GM19467 (cell line): ENCODE measurements around the gene KLHL21.

Experiments
- ATAC-seq: cut with Tn5 transposase; IDR thresholded peaks from one replicate; pipeline ENCODE4 v1.9.1; 2021; ENCODE audit warnings: mild to moderate bottlenecking, moderate library complexity; ENCODE audit not compliant: unreplicated experiment

KLHL21 gene

DNA sequence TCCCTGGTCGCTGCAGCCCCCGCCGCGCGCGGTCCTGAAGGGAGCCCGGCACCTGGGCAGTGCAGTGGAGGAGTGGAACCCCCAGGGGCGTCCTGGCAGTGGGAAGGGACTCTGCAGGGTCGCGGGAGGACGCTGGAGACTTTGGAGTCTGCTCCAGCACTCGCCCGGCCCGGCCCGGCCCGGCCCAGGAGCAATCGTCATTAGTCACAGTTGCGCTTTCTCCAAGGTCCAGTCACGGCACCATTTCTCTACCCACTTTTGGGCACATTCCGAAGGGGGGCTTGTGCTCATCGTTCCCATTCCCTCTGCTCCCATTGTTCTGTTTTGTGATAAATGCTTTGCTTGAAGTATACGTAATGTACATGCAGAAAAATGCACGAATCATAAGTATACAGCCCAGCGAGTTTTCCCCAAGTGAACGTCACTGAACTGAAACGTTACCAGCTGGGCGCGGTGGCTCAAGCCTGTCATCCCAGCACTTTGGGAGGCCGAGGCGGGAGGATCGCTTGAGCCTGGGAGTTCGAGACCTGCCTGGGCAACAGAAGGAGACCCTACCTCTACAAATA is 23.0 kb upstream of the KLHL21 start:
- no peak for ATAC-seq

DNA sequence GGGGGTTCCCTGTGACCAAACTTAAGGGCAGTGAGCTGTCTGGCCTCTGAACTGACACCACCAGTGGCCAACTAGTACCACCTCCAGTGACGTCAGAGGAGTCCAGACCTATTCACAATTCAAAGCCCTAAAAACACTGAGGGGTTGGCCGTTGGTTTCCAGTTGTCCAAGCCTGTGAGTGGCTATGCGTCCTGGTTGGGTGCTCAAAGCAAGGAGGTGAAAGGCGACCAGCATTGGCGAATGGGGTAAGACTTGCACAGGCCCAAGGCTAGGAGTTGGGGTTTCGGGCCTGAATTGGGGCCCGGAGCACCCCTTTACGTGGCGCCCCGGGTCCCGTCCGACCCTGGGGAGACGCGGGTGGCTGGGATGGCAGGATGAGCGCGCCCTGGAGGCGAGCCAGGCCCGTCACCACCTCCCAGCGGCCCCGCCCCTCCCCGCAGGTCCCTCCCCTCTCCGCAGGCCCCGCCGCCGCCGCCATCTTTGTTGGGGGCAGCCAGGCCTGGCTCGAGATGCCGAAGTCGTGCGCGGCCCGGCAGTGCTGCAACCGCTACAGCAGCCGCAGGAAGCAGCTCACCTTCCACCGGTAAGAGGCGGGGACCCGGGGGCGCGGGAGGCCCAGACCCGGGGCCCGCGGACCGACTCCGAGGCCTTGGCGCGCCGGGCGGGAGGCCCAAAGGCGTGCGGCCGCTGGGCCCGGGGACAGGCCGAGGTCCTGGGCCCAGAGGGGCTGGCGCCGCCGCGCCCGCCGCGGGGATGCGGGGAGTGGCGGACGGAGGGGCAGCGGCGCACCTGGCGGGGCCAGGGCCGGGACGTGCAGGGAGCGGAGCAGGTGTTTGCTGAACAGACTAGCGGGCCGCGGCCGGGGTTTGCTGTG is 22.3 kb upstream of the KLHL21 start, which contains the start of gene THAP3:
TSS of gene THAP3 (plus strand) at position 159 of the 874 bp plus-strand sequence. CDS start at position 510, 351 bp downstream.
- ATAC-seq = peak; percentile 72

DNA sequence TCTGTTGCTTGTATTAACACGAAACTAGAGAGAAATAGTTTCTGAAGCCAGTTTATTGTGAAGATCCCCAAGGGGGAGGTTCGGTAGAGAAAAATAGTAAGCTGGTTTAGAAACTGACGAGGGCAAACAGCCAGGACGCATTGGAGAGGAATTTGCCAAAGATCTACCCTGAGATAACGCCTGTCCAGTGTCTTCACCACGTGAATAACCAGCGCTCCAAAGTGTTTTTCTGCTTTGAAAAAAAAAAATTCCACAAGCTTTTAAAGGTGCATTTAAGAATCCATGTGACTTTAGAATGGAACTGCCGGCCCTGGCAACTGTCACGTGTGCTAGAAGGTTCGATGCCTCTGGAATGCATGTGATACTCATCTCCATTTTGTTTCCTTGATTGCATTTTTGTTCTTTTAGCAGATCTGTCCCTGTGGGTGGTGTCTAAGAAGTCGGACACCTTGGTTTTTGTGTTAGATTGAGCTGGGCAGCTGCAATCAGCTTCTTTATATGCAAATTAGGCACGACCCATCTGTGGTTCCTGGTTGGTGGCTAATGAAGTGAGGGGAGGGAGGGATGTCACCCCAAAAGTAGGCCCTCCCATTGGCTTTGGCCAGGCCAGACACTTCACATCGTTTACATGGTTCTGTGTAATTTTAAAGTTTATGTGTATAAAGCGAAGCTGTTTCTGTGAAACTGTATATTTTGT is 20.7 kb upstream of the KLHL21 start:
- no peak for ATAC-seq

DNA sequence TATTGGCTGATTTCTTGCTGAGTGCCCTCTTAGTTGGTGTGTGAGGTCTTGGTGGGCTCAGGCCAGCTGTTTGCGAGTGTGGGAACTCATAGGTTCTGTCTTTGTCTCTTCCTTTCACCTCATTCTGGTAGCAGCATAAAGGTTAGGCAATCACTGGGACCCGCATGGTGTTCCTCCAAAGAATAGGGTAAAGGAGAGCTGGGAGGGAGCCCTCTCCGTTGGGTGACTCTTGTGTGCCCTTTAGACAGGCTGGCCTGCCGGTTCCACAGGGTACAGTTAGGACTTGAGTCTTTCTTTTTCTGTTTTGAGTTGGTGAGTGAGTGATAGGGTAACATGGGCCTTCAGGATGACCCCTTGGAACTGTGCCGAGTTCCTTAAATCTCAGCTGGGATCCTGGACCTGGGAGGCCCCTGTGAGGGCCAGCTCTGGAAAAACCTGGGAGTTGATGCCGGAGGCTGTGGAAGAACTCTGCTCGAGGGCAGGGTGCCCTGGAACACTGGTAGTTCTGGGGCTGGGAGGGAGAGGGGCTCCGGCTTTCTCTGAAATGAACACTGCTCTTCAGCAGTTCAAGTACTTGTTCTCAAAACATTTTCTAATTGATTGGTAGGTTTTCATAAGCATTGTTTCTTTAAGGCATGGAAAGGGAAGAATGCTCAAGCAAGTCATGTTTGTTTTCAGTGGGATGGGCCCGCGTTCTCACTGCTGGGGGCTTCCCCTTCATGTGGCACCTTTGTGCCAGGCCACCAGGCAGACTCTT is 19.9 kb upstream of the KLHL21 start:
- no peak for ATAC-seq

DNA sequence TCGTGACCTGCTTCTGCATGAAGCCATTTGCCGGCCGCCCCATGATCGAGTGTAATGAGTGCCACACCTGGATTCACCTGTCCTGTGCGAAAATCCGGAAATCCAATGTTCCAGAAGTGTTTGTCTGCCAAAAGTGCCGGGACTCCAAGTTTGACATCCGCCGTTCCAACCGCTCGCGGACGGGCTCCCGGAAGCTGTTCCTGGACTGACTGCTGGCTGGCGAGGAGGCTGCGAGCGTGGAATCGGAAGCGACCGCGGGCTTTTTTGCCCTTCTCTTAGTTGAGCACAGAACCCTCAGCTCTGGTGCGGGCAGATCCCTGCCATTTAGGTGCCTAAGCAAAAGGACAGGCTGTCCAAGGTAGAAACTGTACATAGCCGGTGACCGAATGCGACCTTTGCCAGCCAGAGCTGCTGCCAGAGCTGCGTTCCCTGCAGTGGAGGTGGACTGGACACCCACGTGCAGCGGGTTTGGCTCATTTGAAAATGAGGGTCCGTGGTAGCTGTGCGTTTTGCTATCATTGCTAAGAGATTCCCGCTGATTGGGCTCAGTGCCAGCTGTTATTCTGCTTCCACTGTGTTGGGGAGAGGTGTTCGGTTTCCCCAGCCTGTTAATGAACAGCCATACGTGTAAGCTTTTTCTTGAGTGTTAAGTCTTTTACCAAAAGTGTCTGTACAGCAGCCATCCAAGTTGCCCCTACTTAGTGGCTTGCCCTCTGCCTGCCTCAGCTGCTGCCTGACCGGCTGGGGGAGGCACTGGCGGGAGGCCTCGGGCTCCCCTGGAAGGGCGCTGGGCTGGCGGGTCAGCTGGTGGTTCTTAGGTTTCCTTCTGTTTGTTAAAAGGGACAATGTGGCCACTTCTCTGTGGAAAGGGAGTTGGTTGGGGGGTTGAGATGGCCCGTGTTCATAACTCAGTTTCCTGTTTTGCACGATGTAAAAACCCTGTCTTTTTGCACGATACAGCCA is 19.0 kb upstream of the KLHL21 start:
- no peak for ATAC-seq

DNA sequence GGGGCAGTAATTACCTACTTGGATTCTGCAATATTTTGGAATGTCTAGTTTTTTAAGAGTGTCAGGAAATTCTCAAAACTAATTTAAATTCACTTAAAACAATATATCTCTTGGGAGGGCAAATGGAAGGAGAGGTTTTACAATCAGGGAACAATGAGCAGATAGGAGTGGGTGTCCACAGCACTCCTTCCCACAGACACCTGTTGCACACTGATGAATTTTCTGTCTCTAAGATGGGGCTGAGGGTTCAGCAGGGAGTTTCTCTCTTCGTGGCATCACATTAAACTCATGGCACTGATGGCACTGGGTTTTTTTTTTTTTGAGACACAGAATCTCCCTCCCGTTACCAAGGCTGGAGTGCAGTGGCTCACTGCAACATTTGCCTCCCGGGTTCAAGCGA is 16.4 kb upstream of the KLHL21 start:
- no peak for ATAC-seq

DNA sequence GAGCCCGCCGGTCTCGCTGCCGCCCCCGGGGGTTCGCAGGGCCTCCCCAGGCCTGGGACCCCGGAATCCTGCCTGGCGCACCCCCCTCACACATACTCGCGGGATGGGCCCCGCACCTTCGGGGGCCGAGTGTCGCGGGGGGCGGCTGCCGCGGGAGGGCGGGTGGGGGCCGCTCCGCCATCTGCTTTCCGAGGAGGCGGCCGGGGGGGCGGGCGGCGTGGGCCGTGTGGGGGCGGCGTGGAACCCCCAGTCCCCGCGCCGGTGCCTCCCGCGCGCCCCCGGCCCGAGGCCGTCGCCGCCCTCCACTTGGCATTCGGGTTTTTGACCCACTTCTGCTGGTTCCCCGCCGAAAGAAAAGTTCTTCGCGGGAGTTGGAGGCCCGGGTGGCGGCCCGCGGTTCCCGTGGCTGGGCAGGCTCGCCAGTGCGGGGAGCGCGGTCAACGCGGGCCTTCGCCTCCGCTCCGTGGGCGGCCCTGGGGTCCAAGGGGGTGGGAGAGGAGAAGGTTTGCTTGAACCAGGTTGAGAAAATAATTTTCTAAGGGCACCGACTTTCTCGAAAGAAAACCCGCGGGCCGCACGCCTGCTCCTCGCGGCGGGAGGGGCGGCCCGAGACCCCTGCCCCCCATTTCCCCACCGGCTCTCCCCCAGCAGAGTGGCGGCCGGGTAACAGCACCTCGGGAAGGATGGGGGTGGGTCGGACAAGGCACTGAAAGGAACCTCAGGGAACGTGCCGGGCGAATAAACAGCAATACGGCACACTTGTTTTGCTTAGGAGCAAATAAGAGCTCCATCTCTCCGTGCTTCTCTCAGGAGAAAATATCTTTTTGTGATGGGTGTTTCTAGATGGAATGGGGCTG is 12.5 kb upstream of the KLHL21 start:
- ATAC-seq = no peak

DNA sequence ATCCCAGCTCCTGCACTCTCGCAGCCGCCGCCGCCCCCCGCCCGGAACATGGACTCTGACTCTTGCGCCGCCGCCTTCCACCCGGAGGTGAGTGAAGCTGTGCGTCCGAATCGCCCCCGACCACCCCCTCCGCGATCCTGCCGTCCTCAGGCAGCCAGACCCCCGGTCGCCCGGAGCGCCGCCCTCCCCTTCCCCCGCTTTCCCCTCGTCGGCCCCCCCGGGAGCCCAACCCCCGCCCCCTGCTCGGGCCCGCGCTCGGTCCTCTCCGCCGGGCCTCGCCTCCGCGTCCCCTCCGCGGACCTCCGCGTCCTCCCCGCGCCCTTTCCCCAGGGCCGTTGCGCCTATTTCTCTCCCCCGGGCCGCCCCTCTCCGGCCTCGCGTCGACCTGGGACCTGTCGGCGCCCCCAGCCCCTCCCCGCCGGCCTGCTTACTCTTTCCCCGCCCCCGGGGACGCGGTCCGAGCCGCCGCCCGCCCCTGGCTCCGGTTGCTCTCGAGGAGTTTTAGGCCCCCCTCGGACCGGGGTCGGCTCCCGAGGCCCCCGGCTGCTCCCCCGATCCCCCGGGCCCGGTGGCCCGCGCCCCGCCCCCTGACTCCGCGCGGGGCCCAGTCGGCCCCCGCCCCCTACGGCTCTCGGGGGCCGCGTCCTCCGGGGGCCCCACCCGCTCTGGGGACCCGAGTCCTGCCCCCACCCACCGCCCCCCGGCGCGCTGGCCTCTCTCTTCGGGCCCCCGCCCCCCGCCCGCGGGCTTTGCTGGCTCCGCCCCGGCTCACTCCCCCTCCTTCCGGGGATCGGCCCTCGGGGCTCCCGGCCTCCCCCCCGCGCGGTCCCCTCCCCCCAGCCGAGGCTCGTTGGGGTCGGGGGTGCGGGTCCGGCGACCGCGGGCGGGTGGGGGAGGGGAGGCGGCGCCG is 11.6 kb upstream of the KLHL21 start:
- no peak for ATAC-seq

DNA sequence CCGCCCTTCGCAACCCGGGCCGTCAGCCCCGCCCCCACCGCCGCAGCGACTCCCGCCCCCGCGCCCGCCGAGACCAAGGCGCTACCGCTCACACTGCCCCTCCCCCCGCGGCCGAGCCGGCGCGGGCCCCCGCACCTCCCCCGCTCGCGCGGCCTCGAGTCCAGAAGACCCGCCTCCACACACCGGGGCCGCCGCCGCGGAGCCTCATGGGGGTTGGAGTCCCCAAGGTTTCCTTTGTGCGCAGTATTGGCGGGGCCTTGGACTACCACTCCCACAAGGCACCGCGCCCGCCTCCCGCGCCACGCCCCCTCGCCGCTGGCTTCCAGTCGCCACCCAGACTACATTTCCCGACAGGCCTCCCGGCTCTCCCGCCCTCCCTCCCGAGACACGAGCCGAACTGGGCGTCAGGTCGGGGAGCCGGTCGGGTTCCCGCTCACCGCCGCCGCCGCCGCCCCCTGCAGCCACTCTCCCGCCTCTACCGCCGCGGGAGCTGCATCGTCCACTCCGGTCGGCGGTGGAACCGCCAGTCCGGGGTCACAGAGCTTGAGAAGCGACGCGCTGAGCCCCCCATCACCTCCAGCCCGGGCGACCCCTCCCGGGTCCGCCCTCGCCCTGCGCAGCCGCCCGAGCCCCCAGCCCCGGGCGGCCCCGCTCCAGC is 10.8 kb upstream of the KLHL21 start, which contains the start of gene PHF13:
TSS of gene PHF13 (plus strand) at position 371 of the 658 bp plus-strand sequence. CDS start 336 bp downstream, outside the sequence.
- peak; percentile 90 for ATAC-seq

DNA sequence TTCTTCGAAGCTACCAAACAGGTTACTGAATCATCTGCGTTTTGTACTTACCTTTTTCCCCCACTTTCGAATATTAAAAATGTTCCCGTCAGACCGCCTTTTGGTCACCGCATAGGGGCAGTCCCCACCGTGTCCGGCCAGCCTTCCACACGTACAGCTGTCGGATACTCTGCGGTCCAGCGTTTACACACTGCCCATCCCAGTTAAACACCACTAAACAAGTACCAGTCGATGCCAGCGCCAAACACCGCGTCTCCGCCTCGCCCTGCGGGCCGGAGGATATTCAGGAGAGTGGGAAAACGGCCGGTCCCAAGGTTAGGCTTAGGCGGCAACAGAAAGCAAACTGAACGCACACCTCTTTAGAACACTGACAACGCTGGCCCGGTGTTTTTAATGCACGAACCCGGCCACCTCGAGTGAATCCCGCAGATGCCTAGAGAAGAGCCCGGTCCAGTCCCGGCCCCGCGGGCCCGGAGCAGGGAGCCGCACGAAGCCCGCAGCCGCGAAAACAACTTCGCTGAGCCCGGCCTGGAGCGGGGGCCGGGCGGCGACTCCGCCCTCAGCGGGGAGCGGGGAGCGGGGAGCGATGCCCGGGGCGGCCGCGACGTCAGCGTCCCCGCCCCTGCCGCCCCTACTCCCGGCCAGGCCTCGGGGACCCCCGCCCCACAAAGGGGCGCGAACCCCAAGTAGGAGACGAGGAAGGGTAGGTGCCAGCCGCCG is 10.1 kb upstream of the KLHL21 start:
- no peak for ATAC-seq

DNA sequence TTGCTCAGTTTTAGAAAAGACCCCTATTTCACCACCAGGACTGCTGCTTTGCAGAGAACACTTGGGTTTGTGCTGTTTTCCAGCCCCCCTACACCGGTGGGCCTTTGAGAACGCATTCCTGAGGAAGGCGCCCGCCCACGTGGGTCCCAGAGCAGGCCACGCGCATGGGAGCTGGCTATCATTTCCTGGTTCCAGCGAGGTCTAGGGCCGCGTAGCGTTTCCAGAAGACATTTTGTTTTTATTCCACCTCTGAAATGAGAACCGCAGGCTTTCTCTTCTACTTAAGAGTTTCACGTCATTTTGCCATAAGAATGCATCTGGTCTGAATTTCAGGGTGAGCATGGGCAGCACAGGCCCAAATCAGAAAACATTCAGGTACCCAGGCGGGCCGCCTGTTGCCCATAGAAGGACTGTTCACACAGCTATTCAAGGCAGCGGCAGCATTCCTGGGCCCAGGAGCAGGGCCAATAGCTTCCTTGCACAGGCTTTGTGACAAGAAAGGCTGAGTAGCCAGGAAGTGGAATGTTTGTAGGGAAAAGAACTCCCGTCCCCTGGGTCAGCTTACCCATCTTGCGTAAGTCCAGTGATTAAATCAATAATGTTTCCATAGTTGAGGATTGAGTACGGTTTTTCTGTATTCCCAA is 1.4 kb upstream of the KLHL21 start:
- ATAC-seq = no peak

DNA sequence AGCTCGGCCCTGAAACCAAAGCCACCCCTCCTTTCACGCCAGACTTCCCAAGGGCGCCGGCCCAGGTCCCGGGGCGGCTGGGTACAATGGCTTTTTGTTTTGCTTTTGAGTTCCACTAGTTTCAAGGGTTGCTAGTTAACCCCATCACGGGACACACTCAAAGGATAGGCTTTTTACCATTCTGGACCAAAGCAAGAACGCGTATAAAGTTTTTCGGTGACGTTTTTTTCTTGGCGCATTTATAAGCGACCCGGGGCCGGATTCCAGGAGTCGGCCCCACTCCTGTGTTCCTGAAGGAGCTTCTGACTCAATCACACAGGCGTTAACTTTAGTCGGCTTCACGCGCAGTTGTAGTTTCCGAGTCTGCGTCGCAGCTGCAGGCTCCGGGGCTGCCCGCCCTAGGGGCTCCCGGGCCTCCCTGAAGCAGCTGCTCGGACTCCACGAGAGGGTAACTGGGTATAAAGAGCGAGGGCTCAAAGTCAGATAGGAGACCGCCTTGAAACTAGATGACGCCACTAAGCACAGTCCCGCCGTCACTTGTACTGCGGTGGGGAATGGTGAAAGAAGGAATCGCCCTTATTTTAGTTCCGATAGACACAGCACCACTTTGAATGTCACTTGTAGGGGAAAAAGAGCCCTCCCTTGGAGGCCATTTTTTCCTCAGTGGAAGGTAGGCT is 707 bp upstream of the KLHL21 start:
- ATAC-seq = peak; percentile 21

DNA sequence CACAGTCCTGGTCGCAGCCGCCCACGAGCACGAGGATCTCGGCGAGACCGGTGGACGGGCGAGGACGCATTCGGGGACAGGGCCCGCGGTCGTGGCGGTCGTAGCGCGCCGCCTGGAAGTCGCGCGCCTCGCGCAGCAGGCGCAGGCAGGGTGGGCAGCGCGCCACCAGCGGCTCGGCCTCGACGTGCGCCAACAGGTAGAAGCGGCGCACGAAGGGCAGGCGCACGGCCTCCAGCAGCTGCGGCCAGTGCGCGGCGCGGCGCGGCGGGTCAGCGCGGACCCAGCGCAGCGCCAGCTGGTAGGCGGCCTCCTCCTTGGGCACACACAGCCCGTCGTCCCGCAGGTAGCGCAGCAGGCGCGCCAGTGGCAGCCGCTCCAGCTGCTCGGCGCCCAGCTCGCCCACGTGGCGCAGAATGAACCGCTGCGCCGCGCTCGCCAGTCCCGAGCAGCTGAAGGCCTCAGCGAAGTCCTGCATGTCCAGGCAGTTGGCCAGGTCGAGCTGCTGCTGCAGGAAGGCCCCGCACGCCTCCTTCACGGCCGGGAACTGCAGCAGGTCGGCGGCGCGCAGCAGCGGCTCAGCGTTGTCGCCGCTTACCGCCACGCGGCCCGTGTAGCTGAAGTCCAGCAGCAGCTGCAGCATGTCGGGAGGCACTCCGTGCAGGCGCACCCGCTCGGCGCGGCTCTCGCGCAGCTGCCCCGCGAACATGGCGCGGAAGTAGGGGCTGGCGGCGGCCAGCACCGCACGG is 573 bp downstream of the KLHL21 start:
- ATAC-seq = peak; percentile 6

DNA sequence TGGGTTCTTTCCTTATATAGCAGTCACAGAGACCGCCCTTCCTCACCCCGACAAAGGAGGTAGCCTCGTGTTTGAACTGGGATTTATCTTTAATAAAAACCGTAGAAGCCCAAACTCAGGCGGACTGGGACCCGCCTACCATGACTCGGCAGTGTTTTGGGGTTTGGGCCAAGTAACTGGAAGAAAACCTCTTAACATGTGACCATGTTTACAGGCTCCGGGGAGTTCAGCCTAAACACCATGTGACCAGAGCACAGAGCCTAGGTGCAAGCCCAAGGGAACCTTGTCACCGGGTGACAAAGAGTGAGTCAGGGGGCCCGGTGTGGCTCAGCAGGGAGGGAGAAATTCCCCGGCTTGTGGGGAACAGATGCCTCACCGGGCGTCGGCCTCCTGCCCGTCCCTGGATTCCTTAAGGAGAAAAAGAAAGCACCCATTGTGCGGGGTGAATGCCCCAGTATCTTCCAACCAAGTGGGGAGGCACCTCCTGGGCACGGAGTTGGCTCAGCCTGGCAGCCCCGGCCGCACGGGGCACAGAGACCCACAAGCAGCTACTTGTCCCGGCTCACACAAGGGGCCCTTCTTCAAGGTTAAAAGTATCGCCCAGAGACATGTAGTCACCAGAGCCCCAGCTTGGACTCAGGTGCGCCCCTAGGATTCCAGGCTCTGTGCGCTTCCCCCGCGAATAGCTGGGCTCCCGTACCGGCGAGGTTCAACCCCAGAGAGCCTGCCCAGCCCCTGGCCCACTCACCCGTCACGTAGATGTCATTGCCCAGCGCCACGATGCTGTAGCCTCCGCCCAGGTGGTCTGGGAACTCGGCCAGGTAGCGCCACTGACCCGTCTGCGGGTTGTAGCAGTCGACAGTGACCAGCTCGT is 1.4 kb downstream of the KLHL21 start:
- no peak for ATAC-seq
